HL-60/S4 treated with retinoic acid at 250 ng/mL for 4 days and 3 days (cell line): ENCODE results near the gene LHB.

Experiments used
- in situ Hi-C: fragments of 300-500 bp; cut with MboI; formaldehyde crosslinking; loops from 2 replicates; pipeline ENCODE4 v1.7.0; 2022; ENCODE audit warnings: low sequenced_read_pairs

Gene LHB

DNA sequence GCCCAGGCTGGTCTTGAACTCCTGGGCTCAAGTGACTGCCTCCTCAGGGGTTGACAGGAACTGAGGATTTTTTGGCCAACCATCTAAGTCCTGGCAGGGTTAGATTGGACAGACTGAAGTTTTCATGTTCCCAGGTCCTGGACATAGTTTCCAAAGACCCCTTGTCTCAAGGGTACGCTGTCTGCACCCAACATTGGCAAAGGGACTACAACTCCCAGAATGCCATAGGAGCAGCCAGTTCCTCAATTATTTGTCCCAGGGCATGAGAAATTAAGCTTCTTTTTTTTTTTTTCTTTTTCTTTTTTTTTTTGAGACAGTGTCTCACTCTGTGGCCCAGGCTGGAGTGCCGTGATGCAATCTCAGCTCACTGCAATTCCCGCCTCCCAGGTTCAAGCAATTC, 30.7 kb downstream of the LHB start:
- in situ Hi-C loops: no loop called here

DNA sequence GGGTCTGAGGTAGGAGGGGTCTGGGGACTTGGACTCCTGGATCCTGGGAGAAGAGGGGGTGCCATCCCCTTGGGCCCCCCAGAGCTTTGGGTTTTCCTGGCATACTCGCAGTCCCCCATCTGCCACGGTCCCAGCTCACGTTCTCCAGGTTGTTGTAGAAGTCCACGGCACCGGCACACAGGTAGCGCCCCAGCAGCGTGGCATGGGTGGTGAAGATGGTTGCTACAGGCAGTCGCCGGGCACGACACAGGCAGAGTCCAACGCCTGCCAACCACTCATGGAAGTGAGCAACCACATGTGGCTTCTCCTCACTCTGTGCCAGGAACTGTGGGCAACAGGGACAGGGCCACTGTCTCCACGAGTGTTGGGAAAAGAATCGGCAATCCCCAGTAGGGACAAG, 31.2 kb downstream of the LHB start:
- in situ Hi-C loops: no loop called here

DNA sequence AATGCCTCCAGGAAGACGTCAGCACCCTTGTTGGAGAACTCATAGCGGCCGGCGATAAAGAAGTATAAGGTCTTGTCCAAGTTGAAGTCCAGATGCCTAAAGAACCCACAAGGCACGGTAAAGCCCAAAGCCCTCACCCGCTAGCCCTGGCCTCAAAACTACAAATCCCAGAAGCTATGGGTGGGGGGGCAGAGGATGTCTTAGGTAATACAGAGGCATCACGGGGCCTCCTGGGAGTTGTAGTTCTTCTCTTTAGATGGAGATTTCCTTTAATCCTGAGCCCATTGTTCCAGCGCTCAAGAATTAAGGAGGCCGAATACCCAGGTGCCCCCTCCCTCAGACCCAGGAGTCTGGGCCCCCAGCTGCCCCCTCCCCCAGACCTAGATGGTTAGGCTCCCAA, 34.6 kb downstream of the LHB start:
- in situ Hi-C loops: no loop called here

DNA sequence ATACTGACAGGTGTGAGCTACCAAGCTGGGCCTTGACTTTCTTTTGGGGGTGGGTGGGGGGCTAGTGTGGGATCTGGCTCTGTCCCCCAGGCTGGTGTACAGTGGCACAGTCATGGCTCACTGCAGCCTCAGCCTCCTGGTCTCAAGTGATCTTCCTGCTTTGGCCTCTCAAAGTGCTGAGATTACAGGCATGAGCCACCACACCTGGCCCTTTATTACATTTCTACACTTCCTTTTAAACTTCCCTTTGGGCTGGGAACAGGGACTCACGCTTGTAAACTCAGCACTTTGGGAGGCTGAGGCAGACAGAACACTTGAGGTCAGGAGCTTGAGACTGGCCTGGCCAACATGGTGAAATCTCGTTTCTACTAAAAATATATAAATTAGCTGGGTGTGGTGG, 39.8 kb downstream of the LHB start:
- in situ Hi-C loops: no loop called here

DNA sequence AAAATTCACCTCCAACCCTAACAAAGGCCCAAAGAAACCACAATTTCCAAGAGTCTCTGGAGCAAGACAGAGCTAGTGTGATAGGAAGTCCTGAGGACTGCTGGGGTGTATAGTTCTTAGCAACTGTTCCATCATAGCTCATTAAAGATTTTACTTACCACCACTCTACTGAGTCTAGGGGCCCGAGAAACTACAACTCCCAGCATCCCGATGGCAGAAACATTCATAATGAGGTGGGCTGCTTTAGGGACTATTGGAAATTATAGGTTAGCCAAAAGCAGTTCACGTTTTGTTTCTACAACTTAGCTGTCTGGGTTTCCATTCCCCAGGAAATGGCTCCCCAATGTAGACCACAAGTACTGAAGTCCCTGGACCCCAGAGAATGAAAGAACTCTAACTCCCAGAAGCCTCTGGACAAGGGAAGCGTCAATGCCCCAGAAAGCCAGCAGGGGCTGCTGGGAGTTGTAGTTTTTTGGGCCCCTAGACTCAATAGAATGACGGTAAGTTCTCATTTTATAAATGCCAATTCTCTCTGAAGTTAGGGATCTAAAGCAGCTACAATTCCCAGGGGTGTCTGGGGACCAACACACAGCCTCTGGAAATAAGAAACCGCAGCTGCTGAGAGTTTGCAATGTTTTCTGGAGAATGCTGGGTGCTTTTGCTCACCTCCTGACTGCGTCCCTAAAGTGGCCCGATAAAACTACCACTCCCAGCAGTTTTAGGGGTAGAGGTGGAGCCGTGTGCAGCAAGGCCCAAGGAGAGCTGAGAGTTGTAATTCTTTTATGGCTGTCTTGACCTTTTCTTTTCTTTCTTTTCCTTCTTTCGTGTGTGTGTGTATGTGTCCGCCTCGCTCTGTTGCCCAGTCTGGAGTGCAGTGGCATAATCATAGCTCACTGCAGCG, 40.7 kb downstream of the LHB start:
- in situ Hi-C loops: no loop called here

DNA sequence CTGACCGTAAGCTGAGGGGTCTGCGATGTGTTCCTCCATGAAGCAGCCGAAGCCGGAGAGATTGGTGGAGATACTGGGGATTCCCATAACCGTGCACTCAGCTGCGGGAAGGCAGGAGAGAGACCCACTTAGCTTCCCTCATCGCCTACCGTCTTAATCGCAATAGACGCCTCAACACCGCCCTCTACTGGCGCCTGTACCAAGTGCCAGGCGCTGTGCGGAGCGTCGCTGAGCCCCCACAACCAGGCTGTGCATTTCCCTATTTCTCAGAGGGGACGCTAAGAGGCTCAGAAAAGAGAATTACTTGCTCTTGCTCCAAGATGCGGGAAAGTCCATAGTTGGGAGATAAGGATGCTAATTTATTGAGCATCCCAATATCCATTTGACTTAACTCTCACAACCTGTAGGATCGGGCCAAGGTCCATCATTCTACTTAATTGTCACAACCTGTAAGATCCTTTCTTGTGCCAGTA, 45.9 kb downstream of the LHB start:
- in situ Hi-C loops: loop anchor here (25.0 kb wide), 1 partner anchor 334 kb away; the partner anchor contains the start of genes CA11 and DBP

DNA sequence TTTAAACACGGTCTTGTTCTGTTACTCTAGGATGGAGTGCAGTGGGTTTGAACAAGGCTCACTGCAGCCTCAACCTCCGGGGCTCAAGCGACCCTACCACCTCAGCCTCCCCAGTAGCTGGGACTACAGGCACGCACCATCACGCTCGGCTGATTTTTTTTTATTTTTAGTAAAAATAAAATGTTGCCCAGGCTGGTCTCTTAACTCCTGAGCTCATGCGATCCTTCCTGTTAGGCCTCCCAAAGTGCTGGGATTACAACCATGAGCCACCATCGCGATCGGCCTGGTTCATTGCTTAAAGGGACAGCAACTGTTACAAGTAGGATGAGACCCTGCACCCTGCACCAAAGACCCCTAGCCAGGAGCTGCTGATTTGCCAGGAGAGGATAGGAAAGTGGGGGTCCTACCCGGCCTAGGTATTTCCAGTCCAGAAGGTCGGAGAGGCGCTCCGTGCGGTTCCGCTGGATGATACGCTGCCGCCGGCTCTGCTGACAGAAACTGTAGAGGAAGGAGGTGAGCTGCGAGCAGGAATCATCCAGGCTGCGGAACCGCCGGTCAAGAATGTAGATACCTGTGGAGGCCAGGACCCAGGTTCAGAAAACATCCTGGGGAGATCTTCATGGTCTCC, 46.6 kb downstream of the LHB start:
- in situ Hi-C loops: loop anchor here (25.0 kb wide), 1 partner anchor 333 kb away; the partner anchor contains the start of genes CA11 and DBP

DNA sequence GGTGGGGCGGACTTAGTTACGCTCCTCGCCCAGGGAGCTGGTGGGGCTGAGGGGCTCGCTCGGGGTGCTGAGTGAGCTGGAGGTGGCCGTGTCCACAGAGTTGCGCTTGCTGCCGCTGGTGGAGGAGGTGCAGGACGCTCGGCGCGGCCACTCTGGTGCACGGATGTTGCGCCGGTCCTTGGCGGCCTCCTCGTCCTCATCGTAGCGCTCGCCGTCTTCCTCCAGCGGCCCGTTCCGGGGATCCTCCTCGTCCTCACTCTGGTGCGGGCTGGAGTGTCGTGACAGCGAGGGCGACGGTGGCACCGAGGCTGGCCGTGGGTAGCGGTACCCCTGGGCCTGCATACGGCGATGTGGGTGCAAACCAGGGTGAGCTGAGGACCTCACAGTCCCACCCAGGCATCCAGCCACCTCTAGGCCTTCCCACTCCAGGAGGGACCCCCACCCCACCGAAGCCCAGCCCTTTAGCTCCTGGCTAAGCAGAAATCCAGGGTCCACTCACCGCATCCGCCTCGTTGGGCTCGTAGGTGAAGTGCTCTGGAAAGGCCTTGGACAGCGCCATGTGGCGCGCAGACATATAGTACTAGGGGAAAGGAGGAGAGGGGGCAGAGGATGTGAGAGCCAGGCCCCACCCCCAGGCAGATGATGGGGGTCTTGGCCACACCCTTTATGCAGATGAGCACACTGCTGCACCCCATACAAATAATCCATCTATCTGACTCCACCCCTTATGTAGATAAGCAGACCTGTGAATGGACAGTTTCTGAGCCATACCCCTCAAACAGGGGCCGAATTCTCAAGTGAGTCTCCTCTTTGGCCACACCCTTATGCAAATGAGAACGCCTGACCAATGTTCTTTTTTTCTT, 47.4 kb downstream of the LHB start:
- in situ Hi-C loops: loop anchor here (25.0 kb wide), 1 partner anchor 332 kb away; the partner anchor contains the start of genes CA11 and DBP

DNA sequence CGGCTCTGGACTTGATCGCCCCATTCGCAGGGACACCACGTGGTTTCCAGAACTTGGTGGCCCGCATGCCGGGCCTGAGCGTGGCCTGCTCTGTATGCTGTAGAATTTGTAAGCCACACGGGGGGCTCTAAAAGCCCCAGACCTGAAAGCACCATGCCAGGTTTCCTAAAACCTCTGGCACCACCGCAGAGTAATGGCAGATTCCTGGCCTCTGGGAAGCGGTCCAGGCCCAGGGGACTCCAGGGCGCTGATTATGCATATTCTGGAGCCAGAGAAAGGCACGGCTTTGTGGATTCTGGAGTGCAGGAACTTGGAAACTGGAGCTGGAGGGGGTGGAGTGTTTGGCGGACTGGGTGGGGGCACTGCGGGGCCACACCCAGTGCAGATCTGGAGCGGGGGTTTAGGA, 48.1 kb downstream of the LHB start:
- in situ Hi-C loops: loop anchor here (25.0 kb wide), 1 partner anchor 332 kb away; the partner anchor contains the start of genes CA11 and DBP

DNA sequence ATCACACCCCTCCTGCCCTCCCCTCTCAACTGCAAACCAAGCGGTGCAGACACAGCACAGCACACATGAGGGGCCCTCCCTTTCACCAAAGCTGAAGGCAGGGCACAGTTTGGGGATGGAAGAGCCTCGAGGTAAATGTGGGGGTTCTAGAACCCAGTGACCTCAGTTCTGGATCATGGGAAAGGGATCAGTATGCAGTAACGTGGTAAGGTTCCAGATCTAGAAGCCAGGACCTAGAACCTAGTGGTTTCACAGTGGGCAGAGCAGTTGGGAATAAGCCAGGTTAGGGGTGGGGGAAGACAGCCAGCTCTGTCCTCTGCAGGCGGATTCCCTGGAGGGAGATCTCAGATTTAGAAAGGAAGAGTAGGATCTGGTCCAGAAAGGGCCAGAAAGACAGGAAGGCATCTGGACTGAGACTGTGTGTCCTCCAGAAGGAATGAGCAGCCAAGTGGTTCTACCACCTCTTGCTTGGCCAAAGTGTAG, 48.7 kb downstream of the LHB start:
- in situ Hi-C loops: loop anchor here (25.0 kb wide), 1 partner anchor 331 kb away; the partner anchor contains the start of genes CA11 and DBP

DNA sequence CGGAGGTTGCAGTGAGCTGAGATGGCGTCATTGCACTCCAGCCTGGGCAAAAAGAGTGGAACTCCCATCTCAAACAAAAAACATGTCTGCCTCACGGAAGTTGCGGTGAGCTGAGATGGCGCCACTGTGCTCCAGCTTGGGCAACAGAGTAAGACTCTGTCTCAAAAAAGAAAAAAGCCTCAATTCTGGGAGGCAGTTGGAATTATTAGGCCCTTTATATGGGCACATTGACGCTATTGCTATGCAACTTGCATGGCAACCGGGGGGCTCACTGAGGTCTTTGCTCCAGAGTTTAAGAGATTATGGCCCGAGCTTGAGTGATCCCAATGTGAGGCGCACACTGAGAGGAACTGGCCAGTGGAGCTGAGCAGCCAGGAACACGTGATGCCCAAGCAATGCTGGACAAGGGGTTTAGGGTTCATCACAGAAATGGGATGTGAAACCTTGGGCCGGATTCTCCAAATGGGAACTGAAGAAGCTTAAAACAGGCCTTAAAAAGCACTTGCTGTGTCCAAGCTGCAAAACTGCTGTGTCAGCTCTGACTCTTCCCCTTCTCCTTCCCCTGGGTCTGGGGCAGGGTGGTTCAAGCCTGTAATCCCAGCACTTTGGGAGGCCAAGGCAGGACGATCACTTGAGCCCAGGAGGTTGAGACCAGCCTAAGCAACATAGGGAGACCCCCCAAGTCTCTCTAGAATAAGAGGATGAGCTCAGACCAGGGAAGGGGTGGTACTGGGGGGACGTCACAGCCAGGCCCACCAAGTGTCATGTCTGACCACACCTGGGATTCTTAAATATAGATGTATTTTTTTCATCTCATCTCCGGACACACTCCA, 49.3 kb downstream of the LHB start:
- in situ Hi-C loops: loop anchor here (25.0 kb wide), 1 partner anchor 330 kb away; the partner anchor contains the start of genes CA11 and DBP

DNA sequence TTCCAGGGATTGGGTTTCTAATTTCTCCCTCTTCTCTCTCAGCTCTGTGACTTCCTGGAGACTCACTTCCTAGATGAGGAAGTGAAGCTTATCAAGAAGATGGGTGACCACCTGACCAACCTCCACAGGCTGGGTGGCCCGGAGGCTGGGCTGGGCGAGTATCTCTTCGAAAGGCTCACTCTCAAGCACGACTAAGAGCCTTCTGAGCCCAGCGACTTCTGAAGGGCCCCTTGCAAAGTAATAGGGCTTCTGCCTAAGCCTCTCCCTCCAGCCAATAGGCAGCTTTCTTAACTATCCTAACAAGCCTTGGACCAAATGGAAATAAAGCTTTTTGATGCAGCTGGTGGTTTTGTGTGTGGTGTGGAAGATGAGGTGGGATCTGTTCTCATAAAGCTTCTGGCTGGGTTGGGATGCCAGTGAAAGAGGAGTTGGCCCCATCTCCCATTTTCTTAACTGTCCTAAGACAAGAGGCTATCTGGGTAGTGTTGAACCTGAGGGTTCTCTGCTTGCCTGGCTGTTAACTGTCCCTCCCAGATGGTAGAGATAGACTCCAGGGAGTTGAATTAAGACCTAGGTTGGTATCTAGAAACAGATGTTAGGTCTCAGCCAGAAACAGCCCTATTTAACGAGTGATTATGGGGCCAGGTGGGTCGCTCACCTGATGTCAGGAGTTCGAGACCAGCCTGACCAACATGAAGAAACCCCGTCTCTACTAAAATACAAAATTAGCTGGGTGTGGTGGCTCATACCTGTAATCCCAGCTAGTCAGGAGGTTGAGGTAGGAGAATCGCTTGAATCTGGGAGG, 50.1 kb downstream of the LHB start:
- in situ Hi-C loops: loop anchor here (25.0 kb wide), 1 partner anchor 329 kb away; the partner anchor contains the start of genes CA11 and DBP
